Colonic mucosa (tissue), 4 donors: ENCODE results near the gene SLC25A29. TPM values are rescaled to one million over a fixed set of nuclear protein-coding genes. Genes with fewer than 3 reads are reported as not detected.
A peak's percentile ranks its signal among the peaks of the same experiment; 100 is the strongest.
"Not testable (repeated sequence)": the region's sequence is repeated elsewhere in the genome, so short reads cannot be mapped to it uniquely, and the experiment has no call there.

Experiments
- DNase-seq: peaks from one replicate; pipeline ENCODE4 v3.0.0-alpha.2; 2020
- H3K27ac ChIP-seq: fragments of 200-600 bp; one replicate; pipeline ENCODE4 v1.8.0; 2021
- H3K27me3 ChIP-seq: fragments of 200-600 bp; one replicate; pipeline ENCODE4 v1.8.0; 2021
- H3K36me3 ChIP-seq: fragments of 200-600 bp; one replicate; pipeline ENCODE4 v1.8.0; 2021
- H3K4me1 ChIP-seq: fragments of 200-600 bp; one replicate; pipeline ENCODE4 v1.8.0; 2021; ENCODE audit warnings: mild to moderate bottlenecking
- H3K4me3 ChIP-seq: fragments of 200-600 bp; one replicate; pipeline ENCODE4 v1.8.0; 2021
- H3K9ac ChIP-seq, 2 donors: one replicate each; pipeline ENCODE4 v1.7.0; 2013; ENCODE audit warnings: control low read depth in 2 of 2, low read depth in 2 of 2, low read length in 2 of 2
- H3K9me3 ChIP-seq: fragments of 200-600 bp; one replicate; pipeline ENCODE4 v1.8.0; 2021
- intact Hi-C: fragments of 100-400 bp; cut with DNase I; formaldehyde crosslinking; loops from one replicate; pipeline ENCODE4 v1.14.1; 2022
- total RNA-seq, 2 donors: library from RNA; stranded (reverse); fragmentation: NEBNext Ultra II Directional in 1 of 2; extraction: Animal tissue kit (Norgen Biotek cat#: 25700) in 1 of 2; gene quantifications; one replicate each; pipeline ENCODE4 v1.2.1, GENCODE V29; 2021
- TF ChIP-seq, protein P1 (sequence below): fragments of 200-600 bp; IDR thresholded peaks from one replicate; pipeline ENCODE4 v1.8.0; 2022; ENCODE audit warnings: antibody characterized with exemption, mild to moderate bottlenecking
- donor health status: healthy.
- donor health status: DM: no; HTN: no; CAD: no.
- donor health status: DM: no; HTN: no; CAD: no.

SLC25A29 gene
- total RNA-seq, 2 donors from 2014 or later: 28.6 to 34.8 TPM

DNA sequence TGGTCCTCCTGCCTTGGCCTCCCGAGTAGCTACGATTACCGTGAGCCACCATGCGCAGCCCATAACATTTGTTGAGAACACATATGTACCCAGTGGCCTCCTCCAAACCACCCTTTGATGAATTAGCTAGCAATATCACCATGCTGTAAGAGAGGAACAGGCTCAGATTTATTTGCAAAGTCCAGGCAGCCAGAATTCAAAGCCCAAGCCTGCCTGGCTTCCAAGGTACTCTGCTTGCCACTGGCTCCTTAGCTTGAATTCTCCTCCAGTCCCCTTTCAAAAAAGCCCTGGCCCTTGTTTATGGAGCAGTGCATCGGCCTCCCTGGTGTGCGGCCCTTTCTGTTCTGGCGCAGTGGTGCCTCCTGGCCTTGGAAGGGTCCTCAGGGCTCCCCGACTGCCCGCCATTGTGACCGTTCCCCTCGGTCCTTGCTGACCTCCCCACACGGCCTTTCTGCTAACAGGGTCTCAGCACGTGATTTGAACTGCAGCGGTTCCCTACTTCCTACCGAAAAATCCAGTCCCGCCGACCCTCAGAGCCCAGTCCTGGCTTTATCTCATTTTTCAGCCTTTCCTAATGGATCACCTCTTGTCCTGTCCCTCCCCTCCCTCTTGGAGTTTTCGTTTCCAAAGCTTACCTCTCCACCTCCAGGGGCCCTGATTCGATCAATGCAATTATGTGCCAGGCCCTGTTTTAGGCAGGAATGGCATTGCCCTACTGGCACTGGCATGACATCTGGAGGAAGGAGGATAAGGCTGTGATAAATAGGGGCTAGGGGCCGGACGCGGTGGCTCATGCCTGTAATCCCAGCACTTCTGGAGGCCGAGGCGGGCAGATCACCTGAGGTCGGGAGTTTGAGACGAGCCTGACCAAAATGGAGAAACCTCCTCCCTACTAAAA, 22.0 kb downstream of the SLC25A29 start:
- H3K27me3 ChIP-seq: no peaks in the 10 kb centered on the region
- no peak overlapping the region for H3K27ac ChIP-seq
- peak overlapping the region in 1 of 2 donors; percentile 58 for H3K9ac ChIP-seq
- intact Hi-C loops: no loop called here
- no peaks in the 10 kb centered on the region for H3K9me3 ChIP-seq
- H3K4me3 ChIP-seq: peak overlapping the region; percentile 81
- DNase-seq: no peak
- TF ChIP-seq, protein P1, sequence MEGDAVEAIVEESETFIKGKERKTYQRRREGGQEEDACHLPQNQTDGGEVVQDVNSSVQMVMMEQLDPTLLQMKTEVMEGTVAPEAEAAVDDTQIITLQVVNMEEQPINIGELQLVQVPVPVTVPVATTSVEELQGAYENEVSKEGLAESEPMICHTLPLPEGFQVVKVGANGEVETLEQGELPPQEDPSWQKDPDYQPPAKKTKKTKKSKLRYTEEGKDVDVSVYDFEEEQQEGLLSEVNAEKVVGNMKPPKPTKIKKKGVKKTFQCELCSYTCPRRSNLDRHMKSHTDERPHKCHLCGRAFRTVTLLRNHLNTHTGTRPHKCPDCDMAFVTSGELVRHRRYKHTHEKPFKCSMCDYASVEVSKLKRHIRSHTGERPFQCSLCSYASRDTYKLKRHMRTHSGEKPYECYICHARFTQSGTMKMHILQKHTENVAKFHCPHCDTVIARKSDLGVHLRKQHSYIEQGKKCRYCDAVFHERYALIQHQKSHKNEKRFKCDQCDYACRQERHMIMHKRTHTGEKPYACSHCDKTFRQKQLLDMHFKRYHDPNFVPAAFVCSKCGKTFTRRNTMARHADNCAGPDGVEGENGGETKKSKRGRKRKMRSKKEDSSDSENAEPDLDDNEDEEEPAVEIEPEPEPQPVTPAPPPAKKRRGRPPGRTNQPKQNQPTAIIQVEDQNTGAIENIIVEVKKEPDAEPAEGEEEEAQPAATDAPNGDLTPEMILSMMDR: no peak
- peaks cover 3% of the 10 kb centered on the region for H3K4me1 ChIP-seq
- no peaks in the 10 kb centered on the region for H3K36me3 ChIP-seq

DNA sequence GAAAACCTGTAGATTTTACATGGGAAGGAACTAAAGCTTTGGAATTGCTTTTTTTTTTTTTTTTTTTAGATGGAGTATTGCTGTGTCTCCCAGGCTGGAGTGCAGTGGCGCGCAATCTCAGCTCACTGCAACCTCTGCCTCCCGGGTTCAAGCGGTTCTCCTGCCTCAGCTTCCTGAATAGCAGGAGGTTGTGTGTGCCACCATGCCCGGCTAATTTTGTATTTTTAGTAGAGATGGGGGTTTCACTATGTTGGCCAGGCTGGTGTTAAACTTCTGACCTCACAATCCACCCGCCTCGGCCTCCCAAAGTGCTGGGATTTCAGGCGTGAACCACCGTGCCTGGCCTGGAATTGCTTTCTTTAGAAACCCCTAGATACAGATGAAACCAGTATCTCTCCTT, 22.8 kb downstream of the SLC25A29 start:
- H3K4me3 ChIP-seq, intact Hi-C loops, H3K36me3 ChIP-seq, H3K9me3 ChIP-seq, H3K27ac ChIP-seq, H3K4me1 ChIP-seq, H3K27me3 ChIP-seq, DNase-seq, H3K9ac ChIP-seq: not testable (repeated sequence)

DNA sequence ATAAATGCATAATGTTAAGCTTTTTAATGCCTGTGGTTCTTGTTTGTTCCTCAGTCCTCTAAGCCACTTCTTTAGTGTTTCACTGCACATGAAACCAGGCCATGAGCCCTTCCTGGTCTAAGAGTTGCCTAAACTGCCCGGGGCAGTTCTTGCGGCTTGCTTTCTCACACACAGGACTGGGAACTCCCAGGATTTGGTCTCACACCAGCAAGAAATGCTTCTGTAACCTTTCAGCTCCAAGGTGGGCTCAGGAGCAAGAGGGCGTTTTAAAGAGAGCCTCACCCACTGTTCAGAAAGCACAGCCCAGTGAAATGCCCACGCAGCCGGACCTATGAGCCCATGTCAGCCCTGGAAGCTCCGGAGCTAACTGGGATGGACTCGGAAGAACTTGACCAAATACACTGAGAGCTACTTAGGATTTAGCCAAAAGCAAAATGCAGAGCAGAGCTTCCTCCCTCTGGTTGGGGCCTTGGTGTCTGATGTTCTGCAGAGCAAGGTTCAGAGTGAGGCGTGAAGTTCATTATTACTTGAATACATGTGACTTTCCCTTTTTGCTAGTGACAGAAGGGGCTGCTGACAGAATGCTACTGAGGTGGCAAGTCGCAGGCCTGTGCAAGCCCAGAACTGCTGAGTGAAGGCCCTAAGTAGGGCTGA, 23.4 kb downstream of the SLC25A29 start:
- Histone ChIP-seq H3K9ac (no peak overlapping the region), H3K9me3 (no peaks in the 10 kb centered on the region), H3K36me3 (no peaks in the 10 kb centered on the region), H3K27ac (no peak overlapping the region), H3K27me3 (no peaks in the 10 kb centered on the region), H3K4me1 (peaks cover 6% of the 10 kb centered on the region), H3K4me3 (no peak overlapping the region)
- intact Hi-C loops: no loop called here
- no peak for DNase-seq
- TF ChIP-seq, protein P1: no peak

DNA sequence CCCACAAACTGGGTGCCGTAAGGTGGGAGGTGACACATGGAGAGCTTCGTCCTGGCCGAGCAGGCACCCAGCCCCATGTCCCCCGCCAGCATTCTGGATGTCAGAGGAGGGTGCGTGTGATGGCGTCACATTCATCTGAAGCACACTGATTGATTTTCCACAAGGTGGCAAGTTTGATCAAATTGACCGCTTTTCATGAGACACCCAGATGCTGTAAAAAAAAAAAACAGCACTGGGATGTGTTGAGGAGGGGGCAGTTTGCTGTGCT, 24.2 kb downstream of the SLC25A29 start:
- Histone ChIP-seq H3K36me3 (no peaks in the 10 kb centered on the region), H3K4me3 (no peak overlapping the region), H3K9ac (no peak overlapping the region), H3K4me1 (peaks cover 6% of the 10 kb centered on the region), H3K27me3 (no peaks in the 10 kb centered on the region), H3K27ac (no peak overlapping the region), H3K9me3 (no peaks in the 10 kb centered on the region)
- TF ChIP-seq, protein P1: no peak
- DNase-seq: no peak
- intact Hi-C loops: no loop called here

DNA sequence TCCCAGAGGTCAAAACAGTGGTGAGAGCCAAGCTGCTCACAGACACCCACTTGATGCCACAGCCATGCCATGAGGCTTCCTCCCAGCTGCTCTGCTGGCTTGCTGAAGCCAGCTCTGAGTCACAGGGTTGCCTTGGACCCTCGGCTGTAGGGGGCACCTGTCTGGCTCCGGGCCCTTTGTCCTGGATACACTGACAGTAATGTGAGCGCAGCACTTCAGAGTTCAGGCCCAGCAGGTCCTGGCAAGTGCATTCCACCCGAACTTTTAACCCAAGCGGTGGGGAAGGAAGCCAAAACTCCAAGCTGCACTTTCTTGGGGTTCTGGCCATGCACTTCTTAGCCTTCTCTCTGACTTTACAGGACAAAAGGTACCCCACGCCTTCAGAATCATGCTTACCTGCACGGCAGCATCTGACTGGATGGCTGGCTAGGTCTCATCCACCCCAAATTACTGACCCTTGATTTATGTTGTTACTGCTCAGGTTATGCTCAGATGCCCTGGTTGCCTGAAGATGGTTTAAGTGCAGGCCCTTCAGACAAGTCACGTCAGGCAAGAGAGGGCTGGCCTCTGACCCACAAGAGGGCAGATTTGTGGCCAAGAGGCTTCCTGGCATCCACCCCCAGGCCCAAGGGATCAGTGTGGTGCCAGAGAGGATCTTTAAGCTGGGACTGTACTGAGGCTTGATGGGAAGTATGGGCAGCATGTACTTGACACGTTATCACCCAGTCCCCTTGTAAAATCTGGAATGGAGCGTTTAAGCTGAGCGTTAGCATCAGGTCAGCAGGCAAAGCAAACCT, 24.8 kb downstream of the SLC25A29 start:
- no peaks in the 10 kb centered on the region for H3K9me3 ChIP-seq

More for the DNA sequence above, 24.8 kb downstream of the SLC25A29 start:
- H3K27me3 ChIP-seq: no peaks in the 10 kb centered on the region
- TF ChIP-seq, protein P1: no peak
- H3K36me3 ChIP-seq: no peaks in the 10 kb centered on the region
- no peak overlapping the region for H3K27ac ChIP-seq
- no peak overlapping the region for H3K4me3 ChIP-seq
- no peak overlapping the region for H3K9ac ChIP-seq
- DNase-seq: no peak
- intact Hi-C loops: no loop called here
- peaks cover 6% of the 10 kb centered on the region for H3K4me1 ChIP-seq
